GM18519 (cell line): ENCODE data around the gene LRRC53.

ENCODE experiments used
- ATAC-seq: cut with Tn5 transposase; IDR thresholded peaks from one replicate; pipeline ENCODE4 v1.9.1; 2021; ENCODE audit warnings: mild to moderate bottlenecking, moderate library complexity; ENCODE audit not compliant: unreplicated experiment, low FRiP score

Gene LRRC53

DNA sequence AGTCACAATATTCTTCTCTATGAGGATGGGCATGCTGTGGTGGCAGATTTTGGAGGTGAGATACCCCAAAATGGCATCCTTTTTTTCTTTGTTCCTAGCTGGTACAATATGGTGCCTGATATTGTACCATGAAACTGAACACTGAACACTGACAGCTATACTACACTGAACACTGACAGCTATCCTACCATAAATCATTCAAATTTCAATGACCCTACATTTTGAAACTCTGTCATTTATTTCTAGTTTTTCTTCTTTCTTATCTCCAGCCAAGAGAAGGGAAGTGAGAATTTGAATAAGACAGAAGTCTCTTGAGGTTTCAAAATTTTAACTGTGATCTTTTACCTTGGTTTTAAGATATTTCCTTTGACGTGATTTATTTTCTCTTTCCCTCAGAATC lies 76.3 kb downstream of the LRRC53 start:
- no peak for ATAC-seq

DNA sequence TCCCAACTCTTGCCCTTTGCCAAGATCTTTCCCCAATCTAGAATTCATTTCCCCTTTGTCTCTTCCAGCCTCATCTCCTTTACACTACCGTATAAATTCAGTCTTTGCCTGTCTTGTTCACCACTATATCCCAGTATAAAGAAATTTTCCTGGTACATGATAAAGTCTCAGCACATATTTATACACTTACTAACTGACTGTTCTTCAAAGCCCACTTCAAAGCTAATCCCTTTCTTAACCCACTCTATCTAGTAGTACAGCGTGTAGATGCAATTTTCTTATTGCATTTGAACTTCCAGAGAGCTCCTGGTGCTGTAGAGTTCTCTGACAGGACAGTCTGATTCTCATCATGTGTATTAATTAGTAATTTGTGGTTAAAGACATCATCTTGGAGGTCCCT lies 78.1 kb downstream of the LRRC53 start:
- ATAC-seq, result no peak

DNA sequence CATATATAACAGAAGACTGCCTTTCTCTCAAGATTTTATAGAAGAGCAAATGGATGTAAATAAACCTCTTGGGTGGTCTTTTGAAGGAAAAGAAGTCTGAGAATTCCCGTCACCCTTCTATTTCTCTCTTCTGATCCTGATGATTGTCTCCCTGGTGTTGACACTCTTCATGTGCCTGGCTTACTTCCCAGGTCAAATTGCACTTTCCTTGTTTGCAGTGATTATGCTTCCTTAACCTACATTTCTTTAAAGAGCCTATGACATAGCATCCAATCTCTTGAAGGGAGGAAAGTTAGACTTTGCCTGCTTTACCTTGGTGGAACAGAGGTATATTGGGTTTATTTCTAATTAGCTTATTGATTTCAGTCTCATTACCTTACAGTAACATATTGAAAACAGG lies 80.1 kb downstream of the LRRC53 start:
- ATAC-seq, result no peak

DNA sequence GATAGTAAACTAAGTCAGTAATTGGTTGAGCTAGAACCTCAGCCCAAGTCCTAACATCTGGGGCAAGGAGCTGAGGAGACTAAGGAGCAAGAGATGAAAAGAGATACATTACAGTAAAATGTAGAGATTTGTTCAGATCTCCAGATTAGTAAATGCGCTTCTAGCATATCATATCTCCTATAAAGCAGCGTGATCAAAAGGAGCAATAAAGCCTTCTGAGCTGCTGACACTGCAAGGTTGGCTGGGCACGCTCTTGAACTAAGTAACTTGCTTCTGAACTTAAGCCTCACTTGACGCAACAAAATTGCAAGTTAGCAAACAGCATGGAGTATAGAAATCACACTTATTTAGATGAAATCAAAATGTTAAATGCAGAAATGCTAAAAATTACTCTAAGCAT lies 80.9 kb downstream of the LRRC53 start:
- ATAC-seq, result no peak

DNA sequence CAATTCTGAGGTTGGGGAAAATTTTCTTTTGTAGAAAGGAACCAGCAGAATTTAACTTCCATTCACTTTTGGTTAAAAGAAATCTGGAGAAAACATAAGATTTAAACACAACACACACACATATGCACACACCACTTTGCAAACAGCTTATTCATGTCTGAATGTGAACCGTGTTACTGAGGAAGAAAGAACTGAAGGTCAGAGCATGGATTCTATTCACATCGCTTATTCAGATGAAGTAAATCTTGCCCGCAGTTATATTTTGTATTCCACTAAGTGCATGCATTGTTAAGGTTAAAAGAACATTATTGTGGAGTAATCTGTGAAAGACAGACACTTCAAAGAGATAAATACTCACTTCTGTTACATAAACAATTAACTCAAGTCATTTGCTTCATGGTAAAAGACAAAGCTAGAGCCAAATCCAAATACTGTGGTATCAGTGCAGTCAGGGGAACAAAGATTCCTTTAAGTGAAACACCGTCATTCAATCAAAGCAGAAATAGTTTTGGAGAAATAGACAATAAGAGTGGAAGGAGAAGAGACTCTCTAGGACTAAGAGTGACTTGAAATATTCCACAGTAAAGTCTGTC lies 82.0 kb downstream of the LRRC53 start:
- no peak for ATAC-seq

DNA sequence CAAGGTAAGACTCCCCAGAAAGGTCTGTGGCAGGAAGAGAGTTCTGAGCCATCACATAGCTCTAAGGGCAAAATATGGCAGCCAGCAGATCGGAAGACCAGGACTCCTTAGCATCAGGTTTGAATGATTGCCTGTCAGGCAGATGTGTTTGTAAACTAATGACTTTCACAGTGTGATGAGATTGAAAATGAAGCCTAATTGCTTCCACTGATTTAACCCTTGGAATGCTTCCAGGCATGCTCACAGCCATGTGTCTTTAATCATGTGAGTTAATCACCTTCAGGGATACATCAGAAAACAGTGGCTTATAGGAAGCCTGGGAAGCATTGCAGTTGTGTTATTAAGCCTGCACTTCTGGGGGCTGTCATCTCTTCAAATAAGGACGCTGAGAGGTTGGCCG lies 82.8 kb downstream of the LRRC53 start:
- no peak for ATAC-seq

DNA sequence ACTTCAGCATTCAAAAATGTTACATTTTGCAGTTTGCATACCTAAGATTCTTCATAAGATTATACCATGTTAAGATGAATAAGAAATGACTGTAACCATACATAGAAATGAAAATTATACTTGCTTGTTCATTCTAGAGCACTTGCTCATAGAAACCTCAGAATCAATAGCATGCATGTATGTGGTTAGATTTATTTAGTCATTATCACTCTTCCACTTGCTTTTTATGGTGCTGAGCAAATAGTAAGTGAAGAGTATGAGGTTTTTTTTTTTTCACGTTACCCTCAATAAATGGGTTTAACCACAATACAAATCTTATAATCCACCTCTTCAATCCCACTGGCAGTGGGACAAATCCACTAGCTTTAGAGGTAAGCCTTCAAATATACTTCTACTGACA lies 84.7 kb downstream of the LRRC53 start:
- ATAC-seq, result no peak

DNA sequence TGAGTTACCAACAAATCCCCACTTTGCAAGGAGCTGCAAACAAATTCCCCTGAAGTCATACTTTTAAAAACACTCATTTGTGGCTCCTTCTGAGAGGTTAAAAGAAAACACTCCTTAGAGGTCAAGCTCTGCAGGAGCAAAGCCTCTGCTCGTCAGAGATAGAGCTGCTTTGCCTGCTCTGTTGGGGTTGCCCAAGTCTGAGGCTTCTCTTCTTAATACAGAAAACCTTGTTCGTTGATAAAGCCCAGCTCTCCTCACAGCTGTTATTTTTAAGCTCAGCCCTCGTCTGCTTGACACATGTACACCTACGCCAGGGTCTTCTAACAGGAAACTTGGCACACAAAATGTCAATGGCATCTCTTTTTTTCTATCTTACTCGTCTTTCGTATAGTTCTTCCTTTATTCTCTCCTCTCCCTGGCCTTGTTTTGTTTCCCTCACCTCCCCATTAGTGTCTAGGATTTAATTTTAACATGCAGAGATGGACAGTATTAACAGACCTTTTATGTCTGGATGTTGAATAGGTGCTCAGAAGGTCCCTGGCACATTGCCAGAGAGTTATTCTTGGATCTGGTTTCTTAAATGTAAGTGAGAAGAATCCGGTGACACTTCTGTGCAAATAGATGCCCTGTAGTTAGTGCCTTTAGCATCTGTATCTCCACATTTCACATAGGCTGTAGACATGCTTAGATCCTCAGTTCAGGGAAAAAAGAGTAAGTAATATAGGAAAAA lies 86.0 kb downstream of the LRRC53 start:
- no peak for ATAC-seq

DNA sequence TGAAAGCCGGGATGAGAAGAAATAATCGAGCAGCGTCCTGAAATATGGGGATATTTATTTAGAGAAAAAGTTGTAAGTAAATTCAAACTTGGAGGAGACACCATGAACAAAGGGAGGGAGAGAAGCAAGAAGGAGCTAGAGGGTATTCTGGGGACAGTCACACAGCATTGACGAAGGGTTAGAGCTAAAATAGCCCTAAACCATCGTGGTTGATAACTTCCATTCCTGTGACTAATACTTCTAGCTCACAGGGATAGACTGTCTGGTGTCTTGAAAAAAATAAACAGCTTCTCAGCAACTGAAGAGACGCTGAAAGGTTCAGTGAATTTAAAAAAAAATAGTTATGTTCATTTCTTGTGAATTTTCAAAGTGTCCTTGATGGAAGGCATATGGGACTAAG lies 86.7 kb downstream of the LRRC53 start:
- no peak for ATAC-seq

DNA sequence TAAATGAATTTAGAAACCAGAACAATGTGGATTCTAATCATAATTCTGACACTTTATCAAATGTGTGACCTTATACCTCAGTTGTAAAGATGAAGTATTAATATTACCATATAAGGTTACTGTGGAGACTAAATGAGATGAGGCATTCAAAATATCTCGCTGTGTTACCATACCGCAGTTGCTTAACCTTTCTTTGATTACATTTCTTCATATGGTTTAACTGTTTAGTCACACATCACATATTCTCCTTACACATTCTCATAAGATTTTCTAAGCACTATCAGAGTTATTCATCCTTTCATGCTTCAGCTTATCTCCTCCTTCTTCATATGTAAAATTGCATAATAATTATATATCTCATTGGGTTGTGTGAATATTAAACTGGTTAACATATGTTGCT lies 88.9 kb downstream of the LRRC53 start:
- ATAC-seq, result no peak

DNA sequence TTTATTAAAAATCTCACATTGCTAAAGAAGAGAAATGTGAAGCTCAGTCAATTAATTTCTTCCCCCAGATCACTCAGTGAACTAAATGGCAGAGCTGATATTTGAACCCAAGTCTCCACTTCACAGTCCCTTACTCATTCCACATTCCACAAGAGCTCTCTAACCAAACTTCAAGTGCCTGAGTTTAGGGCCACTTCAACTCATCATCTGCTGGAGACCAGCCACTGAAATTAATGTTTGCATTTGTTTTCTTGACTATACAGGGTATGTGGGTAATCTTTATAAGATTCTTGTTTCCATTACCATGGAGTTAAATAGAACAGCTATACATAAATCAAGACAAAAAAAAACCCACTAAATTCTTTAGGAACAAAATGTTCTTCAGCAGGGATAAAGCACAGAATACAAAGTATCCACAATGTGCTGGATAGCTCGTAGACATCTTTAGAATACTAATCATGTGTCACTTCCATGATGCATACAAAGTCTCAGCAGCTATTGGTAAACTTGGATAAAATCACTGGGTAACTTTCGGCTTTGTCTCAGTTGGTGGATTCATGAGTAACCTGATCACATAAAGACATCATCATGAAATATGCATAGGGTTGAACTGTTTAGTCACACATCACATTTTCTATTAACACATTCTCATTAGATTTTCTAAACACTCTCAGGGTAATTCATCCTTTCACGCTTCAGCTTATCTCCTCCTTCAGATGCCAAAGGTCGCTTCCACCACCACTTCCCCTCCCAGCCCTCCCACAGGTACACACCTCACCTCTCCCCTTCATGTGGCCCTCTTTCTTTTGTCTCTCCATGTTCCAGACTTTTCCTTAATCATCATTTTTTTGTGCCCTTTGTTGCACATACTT lies 89.8 kb downstream of the LRRC53 start:
- ATAC-seq, result no peak

DNA sequence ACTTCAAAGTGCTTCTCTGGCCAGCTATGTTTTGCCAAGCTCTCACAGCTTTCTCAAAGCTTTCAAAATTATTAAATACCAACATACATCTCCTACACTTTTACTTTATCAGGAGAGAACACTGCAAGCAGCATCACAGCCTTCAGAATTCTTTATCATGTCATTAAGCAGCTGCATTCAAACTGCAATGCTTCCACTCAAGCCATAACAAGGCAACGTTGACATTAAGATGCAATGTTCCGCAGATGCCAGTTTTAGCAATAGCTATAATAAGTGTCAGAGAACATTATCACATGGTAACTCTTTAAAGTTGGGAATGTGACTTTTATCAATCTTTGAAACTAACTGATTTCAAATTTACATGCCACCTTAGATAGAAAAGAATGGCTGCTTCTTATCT lies 91.9 kb downstream of the LRRC53 start:
- ATAC-seq, result no peak
